ENCODE measurements around the gene COPZ1.
"Not testable (repeated sequence)": the region's sequence is repeated elsewhere in the genome, so short reads cannot be mapped to it uniquely, and the experiment has no call there.

The COPZ1 gene

GRCh38 chr12:54324617-54325441 is at the start of gene COPZ1:
TSS of gene COPZ1 (plus strand) at chr12:54325131. CDS start at chr12:54325164, 33 bp downstream.
- Histone ChIP-seq H3K4me3 (ENCODE audit: low read length) (peak within 1 kb of the TSS; percentile 98), H3K27me3 (ENCODE audit: control insufficient read depth, insufficient read depth, low read length) (no peaks in the 10 kb centered on the region), H3K27ac (ENCODE audit: low read length) (peak within 1 kb of the TSS; percentile 62), H3K36me3 (ENCODE audit: control insufficient read depth, low read depth, low read length) (no peaks in the 10 kb centered on the region), H3K9me3 (ENCODE audit: control insufficient read depth, low read depth, low read length) (no peaks in the 10 kb centered on the region), H3K9ac (ENCODE audit: low read length) (peak within 1 kb of the TSS; percentile 96), H3K4me1 (ENCODE audit: control insufficient read depth, low read depth, low read length) (peaks cover 13% of the 10 kb centered on the region)

DNA sequence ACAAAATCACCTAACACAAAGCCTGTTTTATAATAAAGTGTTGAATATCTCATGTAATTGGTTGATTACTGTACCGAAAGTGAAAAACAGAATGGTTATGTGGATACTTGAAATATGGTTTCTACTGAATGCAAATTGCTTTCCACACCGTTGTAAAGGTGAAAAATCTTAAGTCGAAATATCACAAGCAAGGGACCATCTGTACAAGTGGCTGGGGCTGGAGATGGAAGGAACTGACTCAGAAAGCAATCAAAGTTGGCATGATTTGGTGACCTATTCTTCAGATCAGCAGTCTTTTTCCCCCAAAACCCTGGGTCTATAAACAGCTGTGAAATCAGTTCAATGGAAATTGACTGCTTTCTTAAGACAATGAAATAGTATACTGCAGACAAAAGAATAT is 48.6 kb upstream of the COPZ1 start:
- H3K27ac ChIP-seq (ENCODE audit: low read length): no peak overlapping the region
- H3K9me3 ChIP-seq (ENCODE audit: control insufficient read depth, low read depth, low read length): no peaks in the 10 kb centered on the region
- H3K36me3 ChIP-seq (ENCODE audit: control insufficient read depth, low read depth, low read length): peaks cover 26% of the 10 kb centered on the region
- no peak overlapping the region for H3K9ac ChIP-seq (ENCODE audit: low read length)
- no peak overlapping the region for H3K4me3 ChIP-seq (ENCODE audit: low read length)
- peaks cover 10% of the 10 kb centered on the region for H3K4me1 ChIP-seq (ENCODE audit: control insufficient read depth, low read depth, low read length)
- no peaks in the 10 kb centered on the region for H3K27me3 ChIP-seq (ENCODE audit: control insufficient read depth, insufficient read depth, low read length)

GRCh38 chr12:54277823-54278276 is 47.1 kb upstream of the COPZ1 start:
- no peaks in the 10 kb centered on the region for H3K9me3 ChIP-seq (ENCODE audit: control insufficient read depth, low read depth, low read length)
- H3K27me3 ChIP-seq (ENCODE audit: control insufficient read depth, insufficient read depth, low read length): no peaks in the 10 kb centered on the region
- no peak overlapping the region for H3K27ac ChIP-seq (ENCODE audit: low read length)
- H3K9ac ChIP-seq (ENCODE audit: low read length): peak overlapping the region; percentile 99
- peaks cover 16% of the 10 kb centered on the region for H3K4me1 ChIP-seq (ENCODE audit: control insufficient read depth, low read depth, low read length)
- peaks cover 32% of the 10 kb centered on the region for H3K36me3 ChIP-seq (ENCODE audit: control insufficient read depth, low read depth, low read length)
- H3K4me3 ChIP-seq (ENCODE audit: low read length): peak overlapping the region; percentile 89

DNA sequence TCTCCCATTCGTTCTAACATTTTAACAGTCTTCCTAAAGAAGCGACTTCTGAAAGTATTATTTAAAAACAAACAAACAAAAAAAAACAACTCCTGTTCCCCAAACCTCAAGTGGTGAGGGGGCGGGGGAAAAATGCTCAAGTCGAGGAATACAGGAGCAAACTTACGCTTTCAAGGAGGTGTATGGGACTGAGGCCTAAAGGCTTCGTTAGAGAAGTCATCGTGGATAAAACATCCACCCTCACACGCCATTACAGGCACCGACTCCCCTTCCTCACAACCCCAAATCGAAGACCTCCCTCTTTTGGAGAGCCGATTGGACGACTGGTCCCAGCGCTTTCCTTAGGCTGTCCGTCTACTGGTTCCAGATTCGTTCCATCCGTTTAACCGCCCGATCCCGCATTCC is 45.7 kb upstream of the COPZ1 start:
- H3K9ac ChIP-seq (ENCODE audit: low read length): peak overlapping the region; percentile 99
- peak overlapping the region; percentile 80 for H3K27ac ChIP-seq (ENCODE audit: low read length)
- no peaks in the 10 kb centered on the region for H3K9me3 ChIP-seq (ENCODE audit: control insufficient read depth, low read depth, low read length)
- peaks cover 17% of the 10 kb centered on the region for H3K4me1 ChIP-seq (ENCODE audit: control insufficient read depth, low read depth, low read length)
- H3K4me3 ChIP-seq (ENCODE audit: low read length): peak overlapping the region; percentile 89
- peaks cover 36% of the 10 kb centered on the region for H3K36me3 ChIP-seq (ENCODE audit: control insufficient read depth, low read depth, low read length)
- H3K27me3 ChIP-seq (ENCODE audit: control insufficient read depth, insufficient read depth, low read length): no peaks in the 10 kb centered on the region

GRCh38 chr12:54279632-54280467 is 45.1 kb upstream of the COPZ1 start, which contains the start of gene CBX5:
TSS of gene CBX5 (minus strand) at chr12:54280122. CDS start at chr12:54257650, 22,472 bp downstream.
- peak within 1 kb of the TSS; percentile 99 for H3K9ac ChIP-seq (ENCODE audit: low read length)
- peaks cover 17% of the 10 kb centered on the region for H3K4me1 ChIP-seq (ENCODE audit: control insufficient read depth, low read depth, low read length)
- no peaks in the 10 kb centered on the region for H3K27me3 ChIP-seq (ENCODE audit: control insufficient read depth, insufficient read depth, low read length)
- peak within 1 kb of the TSS; percentile 89 for H3K4me3 ChIP-seq (ENCODE audit: low read length)
- peaks cover 41% of the 10 kb centered on the region for H3K36me3 ChIP-seq (ENCODE audit: control insufficient read depth, low read depth, low read length)
- peak within 1 kb of the TSS; percentile 98 for H3K27ac ChIP-seq (ENCODE audit: low read length)
- H3K9me3 ChIP-seq (ENCODE audit: control insufficient read depth, low read depth, low read length): no peaks in the 10 kb centered on the region

GRCh38 chr12:54280468-54281260 is 44.3 kb upstream of the COPZ1 start, which contains the start of gene HNRNPA1:
TSS of gene HNRNPA1 (plus strand) at chr12:54280726. CDS start at chr12:54280808, 82 bp downstream.
- Histone ChIP-seq H3K36me3 (ENCODE audit: control insufficient read depth, low read depth, low read length) (peaks cover 49% of the 10 kb centered on the region), H3K4me1 (ENCODE audit: control insufficient read depth, low read depth, low read length) (peaks cover 17% of the 10 kb centered on the region), H3K4me3 (ENCODE audit: low read length) (peak within 1 kb of the TSS; percentile 89), H3K9me3 (ENCODE audit: control insufficient read depth, low read depth, low read length) (no peaks in the 10 kb centered on the region), H3K27me3 (ENCODE audit: control insufficient read depth, insufficient read depth, low read length) (no peaks in the 10 kb centered on the region), H3K9ac (ENCODE audit: low read length) (peak within 1 kb of the TSS; percentile 99), H3K27ac (ENCODE audit: low read length) (peak within 1 kb of the TSS; percentile 98)

- not testable (repeated sequence) for H3K27me3 ChIP-seq (ENCODE audit: control insufficient read depth, insufficient read depth, low read length); H3K9me3 ChIP-seq (ENCODE audit: control insufficient read depth, low read depth, low read length)
- Histone ChIP-seq H3K4me3 (ENCODE audit: low read length) (peak overlapping the region; percentile 89), H3K9ac (ENCODE audit: low read length) (peak overlapping the region; percentile 99), H3K27ac (ENCODE audit: low read length) (peak overlapping the region; percentile 97), H3K4me1 (ENCODE audit: control insufficient read depth, low read depth, low read length) (peaks cover 17% of the 10 kb centered on the region), H3K36me3 (ENCODE audit: control insufficient read depth, low read depth, low read length) (peaks cover 55% of the 10 kb centered on the region)
Measured at GRCh38 chr12:54281261-54281638, 43.7 kb upstream of the COPZ1 start.

DNA sequence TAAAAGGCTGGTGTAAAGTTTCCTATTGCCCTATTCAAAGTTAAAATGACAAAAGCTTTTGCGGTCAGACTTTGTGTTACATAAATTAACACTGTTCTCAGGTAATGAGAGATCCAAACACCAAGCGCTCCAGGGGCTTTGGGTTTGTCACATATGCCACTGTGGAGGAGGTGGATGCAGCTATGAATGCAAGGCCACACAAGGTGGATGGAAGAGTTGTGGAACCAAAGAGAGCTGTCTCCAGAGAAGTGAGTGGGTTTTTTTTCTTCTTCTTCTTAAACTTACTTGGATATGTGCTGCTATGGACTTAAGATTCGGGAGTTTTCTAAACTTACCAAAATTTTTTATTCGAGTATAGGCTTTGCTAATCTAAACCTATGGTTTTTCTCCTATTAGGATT is 43.2 kb upstream of the COPZ1 start:
- Histone ChIP-seq H3K27ac (ENCODE audit: low read length) (peak overlapping the region; percentile 97), H3K9ac (ENCODE audit: low read length) (peak overlapping the region; percentile 99), H3K4me3 (ENCODE audit: low read length) (peak overlapping the region; percentile 89), H3K4me1 (ENCODE audit: control insufficient read depth, low read depth, low read length) (peaks cover 17% of the 10 kb centered on the region), H3K36me3 (ENCODE audit: control insufficient read depth, low read depth, low read length) (peaks cover 59% of the 10 kb centered on the region)
- not testable (repeated sequence) for H3K9me3 ChIP-seq (ENCODE audit: control insufficient read depth, low read depth, low read length); H3K27me3 ChIP-seq (ENCODE audit: control insufficient read depth, insufficient read depth, low read length)

- Histone ChIP-seq H3K27ac (ENCODE audit: low read length) (no peak overlapping the region), H3K4me3 (ENCODE audit: low read length) (peak overlapping the region; percentile 89), H3K36me3 (ENCODE audit: control insufficient read depth, low read depth, low read length) (peaks cover 68% of the 10 kb centered on the region), H3K27me3 (ENCODE audit: control insufficient read depth, insufficient read depth, low read length) (no peaks in the 10 kb centered on the region), H3K4me1 (ENCODE audit: control insufficient read depth, low read depth, low read length) (peaks cover 13% of the 10 kb centered on the region), H3K9me3 (ENCODE audit: control insufficient read depth, low read depth, low read length) (no peaks in the 10 kb centered on the region), H3K9ac (ENCODE audit: low read length) (peak overlapping the region; percentile 99)
Measured at GRCh38 chr12:54282949-54283593, 41.9 kb upstream of the COPZ1 start.

GRCh38 chr12:54284070-54284780 is 40.7 kb upstream of the COPZ1 start:
- Histone ChIP-seq H3K9ac (ENCODE audit: low read length) (peak overlapping the region; percentile 99), H3K4me3 (ENCODE audit: low read length) (peak overlapping the region; percentile 89), H3K36me3 (ENCODE audit: control insufficient read depth, low read depth, low read length) (peaks cover 68% of the 10 kb centered on the region)
- not testable (repeated sequence) for H3K9me3 ChIP-seq (ENCODE audit: control insufficient read depth, low read depth, low read length); H3K27me3 ChIP-seq (ENCODE audit: control insufficient read depth, insufficient read depth, low read length); H3K4me1 ChIP-seq (ENCODE audit: control insufficient read depth, low read depth, low read length); H3K27ac ChIP-seq (ENCODE audit: low read length)
